GM21619 (cell line): Measurements from ENCODE around the gene KCTD16.

Source experiments
- ATAC-seq: cut with Tn5 transposase; IDR thresholded peaks from one replicate; pipeline ENCODE4 v1.9.1; 2021; ENCODE audit not compliant: unreplicated experiment

The KCTD16 gene

DNA sequence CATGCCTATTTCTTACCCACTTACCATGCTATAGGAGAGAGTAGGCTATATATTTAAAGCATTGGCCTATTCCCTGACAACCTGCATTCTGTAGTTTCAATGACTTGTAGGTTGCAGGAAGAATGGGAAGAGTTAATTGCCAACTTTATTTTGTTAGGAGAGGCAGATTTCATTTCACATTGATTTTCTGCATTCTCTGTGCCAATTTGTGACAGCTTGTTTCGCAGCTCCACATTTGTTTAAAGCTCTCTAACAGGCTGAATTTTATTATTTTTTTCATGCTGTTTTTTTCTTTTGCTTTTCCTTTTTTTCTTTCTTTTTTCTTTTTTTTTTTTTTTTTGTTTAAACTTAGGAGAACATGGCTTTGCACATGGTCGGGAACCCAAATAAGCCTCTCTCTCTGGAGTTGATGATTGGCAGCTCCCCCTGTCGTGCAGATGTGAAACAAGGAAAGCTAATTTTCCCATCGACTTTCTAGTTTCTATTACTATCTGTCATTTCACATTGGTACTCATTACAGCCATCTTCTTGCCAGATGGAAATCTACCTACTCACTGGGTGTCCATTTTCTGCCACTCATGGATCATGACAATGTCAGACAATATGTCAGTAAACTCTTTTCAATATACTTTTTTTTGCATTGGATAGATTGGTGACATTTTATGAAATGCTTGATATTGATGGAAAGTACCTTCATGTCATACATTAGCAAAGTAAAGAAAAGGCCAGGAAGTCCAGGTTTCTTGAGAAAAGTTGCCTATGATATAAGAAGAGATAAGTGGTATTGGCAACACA lies 223.2 kb downstream of the KCTD16 start:
- ATAC-seq: no peak

DNA sequence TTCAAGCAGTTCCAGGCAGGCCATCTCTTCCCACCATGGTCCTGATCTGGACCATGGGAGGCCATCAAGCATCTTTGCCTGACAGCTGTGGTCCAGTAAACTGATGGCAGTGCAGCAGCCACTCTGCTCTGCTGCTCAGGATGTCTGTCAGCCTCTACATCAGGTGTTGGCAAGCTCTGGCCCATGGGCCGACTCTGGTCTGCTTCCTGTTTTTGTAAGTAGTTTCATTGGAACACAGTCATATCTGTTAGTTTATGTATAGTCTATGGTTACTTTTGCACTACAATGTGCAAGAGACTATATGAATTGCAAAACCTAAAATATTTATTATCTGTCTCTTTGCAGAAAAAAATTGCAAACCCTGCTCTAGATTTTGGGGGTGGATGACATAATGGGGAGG lies 225.0 kb downstream of the KCTD16 start:
- ATAC-seq: peak; percentile 69

- no peak for ATAC-seq
These were observed 232.4 kb downstream of the KCTD16 start for GRCh38 chr5:144403058-144403457.

DNA sequence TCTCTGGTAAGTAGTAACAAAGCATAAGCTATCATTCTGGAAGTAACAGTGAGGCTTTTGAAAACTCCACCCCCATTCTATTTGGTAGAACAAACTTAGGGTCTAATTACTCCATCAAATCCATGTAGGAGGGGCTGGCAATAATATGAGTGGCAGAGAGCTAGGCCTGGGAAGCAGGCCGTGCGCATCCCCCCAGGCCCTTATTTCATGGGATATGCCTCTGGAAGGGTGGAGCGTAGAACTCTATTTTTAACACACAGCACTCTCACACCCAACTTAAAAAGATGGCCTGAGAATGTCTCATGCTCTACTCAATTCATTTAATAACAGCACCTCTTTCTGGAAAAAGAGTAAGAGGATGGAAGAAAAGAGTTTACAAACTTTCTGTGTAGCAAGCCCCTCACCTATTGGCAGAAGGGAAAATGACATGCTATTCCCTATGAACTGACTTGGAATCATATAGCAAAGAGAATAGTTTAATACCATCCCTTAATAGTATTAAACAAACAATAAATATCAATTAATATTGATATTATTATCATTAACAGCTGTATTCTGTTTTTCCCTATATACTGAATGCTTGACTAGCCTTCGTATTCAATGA lies 233.2 kb downstream of the KCTD16 start:
- no peak for ATAC-seq

GRCh38 chr5:144404672-144405071 lies 234.0 kb downstream of the KCTD16 start:
- no peak for ATAC-seq

DNA sequence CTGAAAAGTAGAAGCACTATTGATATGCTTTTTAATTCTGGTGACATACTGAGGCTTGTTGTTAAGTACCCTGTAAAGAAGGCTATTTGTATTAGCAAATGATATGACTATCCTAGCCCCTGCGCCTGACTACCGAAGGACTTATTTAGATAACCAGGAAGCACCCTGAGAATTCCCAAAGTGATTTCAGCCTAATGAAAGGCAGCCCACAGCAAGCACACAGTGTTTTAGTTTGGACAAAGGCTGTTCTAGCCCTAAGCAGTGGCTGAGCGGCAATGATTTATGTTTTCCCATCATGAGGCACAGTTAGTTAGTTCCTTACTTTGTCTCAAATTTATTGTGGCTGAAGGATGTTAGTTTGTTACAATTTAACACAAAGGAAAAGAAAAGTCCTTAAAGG lies 235.3 kb downstream of the KCTD16 start:
- no peak for ATAC-seq

GRCh38 chr5:144406442-144406841 lies 235.8 kb downstream of the KCTD16 start:
- ATAC-seq: no peak

- ATAC-seq: no peak
These were observed 243.7 kb downstream of the KCTD16 start for GRCh38 chr5:144414202-144415029.

DNA sequence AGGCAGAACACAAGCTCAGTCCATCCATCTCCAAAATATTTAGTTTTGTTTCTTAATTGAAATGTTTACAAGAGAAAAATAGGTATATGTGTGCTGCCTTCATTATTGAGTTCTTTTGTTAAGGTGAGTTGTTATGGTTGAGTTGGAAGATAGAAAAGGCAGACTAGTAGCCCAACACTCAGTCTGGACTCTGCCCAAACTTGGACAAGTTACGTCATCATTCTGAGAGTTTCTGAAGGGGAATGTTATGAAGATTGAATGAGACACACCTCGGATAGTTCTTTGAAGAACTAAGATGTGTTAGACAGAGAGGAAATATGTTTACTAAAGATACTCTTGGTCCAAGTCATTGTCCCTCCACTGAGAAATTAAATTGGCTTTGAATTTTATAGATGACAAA lies 245.5 kb downstream of the KCTD16 start:
- ATAC-seq: no peak

DNA sequence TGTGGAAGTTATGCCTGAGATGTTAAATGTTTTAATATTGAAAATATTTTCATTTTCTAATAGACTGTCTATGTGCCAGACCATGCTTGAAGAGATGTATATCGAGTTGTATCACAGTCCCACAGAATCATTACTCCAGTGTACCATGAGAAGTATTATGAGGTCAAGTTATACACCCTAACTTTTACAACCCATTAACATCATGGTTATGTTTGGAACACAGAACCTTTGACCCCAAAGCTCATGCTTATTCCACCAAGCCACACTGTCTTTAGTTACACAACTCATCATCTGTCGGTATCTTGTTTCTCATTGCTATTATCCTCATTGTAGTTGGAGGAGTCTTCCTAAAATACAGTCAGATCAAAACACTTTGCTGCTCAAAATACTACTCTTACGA lies 248.0 kb downstream of the KCTD16 start:
- ATAC-seq: no peak

DNA sequence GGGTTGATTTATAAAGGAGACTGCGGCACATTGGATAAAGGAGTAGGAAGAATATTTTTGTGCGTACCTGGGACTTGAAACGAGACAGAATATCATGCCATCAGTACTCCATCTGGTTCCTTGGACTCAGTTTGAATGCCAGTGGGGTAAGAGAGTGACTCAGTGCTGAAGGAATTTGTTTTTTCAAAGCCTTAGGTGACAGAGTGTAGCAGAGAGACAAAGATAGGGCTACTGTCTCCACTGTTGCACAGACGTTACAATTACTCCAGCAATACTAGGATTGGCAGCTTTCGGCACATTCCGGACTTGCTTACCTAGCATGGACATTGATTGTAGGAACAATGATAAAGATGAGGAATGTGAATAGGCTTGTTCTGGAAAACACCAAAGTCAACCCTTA lies 250.7 kb downstream of the KCTD16 start:
- ATAC-seq: no peak

- no peak for ATAC-seq
These were observed 251.5 kb downstream of the KCTD16 start for GRCh38 chr5:144422018-144422727.

- no peak for ATAC-seq
These were observed 257.2 kb downstream of the KCTD16 start for GRCh38 chr5:144427866-144428265.

GRCh38 chr5:144428326-144428725 lies 257.7 kb downstream of the KCTD16 start:
- ATAC-seq: no peak

DNA sequence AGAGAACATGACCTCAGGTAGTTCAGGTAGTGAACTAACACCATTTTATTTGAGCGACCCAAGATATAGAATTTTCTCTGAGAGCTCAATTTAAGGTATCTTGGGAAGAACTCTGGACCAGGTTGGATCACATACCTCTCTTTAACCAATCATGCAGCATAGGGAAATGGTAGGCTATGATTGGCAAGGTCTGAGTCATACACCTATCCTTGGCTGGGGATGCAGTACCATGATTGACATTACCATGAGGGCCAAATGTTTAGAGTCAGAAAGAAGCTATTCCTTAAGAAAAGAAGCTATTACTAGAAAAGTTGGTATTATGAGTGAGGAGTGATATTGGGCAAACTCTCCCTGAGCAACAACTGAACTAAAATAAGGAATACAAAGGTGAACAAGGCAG lies 258.7 kb downstream of the KCTD16 start:
- ATAC-seq: no peak

DNA sequence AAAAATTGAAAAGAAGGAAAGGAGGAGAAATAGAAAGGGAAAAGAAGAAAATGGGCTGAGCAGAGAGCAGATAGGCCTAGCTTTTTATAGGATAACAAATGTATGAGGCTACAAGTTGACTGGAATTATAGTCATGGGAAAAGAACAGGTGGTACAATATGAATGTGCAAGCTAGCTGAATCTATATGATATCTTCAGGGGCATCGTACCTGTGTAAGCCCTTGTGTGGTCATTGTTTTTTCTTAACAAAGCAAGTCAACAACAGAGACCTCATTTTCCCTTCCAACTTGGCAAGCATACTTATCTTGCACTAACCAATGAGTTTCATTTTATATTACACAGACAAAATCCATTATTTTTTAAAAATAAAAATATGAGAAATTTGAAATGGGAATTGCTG lies 259.2 kb downstream of the KCTD16 start:
- no peak for ATAC-seq

GRCh38 chr5:144433140-144433822 lies 262.6 kb downstream of the KCTD16 start:
- no peak for ATAC-seq

DNA sequence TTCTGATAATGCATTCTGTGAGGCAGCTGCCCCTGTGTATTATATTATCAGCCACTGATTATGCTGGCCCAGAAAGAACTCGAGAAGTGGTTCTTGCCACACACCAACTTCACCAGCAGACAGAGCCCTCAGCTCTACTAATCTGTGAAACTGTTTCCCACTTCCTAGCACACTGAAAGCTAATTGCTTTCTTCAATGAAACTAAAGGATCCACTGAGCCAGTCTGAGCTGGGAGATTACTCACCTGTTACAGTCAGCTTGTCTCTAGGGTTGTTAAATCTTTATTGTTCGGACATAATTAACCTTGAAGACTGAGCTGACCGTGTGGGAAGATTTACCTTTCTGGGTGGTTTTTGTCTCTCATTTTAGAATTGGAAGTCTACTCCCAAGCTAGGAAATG lies 263.2 kb downstream of the KCTD16 start:
- ATAC-seq: no peak

DNA sequence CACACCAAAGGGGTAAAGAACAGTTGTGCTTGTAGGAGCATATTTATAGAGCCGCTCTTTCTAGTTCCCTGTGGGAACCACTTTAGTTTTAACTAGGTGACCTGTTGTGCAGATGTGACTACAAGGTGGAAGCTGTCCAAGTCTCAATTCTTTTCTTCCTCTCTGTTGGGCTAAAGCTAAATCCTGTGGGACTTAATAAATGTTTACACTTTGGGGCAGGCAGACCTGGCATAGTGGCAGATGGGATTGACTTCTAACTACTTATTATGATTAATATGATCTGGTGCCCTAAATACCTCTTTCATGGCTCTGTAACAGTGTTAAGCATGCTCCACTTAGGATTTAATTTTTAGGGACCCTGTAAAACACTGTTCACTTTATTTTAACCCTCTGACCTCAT lies 265.3 kb downstream of the KCTD16 start:
- ATAC-seq: no peak

- ATAC-seq: no peak
These were observed 267.6 kb downstream of the KCTD16 start for GRCh38 chr5:144438237-144438636.

- ATAC-seq: no peak
These were observed 277.8 kb downstream of the KCTD16 start for GRCh38 chr5:144448457-144448856.
